ENCODE measurements around the gene ANKMY1. TPM values are rescaled to one million over a fixed set of nuclear protein-coding genes. Genes with fewer than 3 reads are reported as not detected.

The ANKMY1 gene
- total and polyA plus RNA-seq, 2 experiments from 2014 or later = 5.1 to 10.1 TPM

DNA sequence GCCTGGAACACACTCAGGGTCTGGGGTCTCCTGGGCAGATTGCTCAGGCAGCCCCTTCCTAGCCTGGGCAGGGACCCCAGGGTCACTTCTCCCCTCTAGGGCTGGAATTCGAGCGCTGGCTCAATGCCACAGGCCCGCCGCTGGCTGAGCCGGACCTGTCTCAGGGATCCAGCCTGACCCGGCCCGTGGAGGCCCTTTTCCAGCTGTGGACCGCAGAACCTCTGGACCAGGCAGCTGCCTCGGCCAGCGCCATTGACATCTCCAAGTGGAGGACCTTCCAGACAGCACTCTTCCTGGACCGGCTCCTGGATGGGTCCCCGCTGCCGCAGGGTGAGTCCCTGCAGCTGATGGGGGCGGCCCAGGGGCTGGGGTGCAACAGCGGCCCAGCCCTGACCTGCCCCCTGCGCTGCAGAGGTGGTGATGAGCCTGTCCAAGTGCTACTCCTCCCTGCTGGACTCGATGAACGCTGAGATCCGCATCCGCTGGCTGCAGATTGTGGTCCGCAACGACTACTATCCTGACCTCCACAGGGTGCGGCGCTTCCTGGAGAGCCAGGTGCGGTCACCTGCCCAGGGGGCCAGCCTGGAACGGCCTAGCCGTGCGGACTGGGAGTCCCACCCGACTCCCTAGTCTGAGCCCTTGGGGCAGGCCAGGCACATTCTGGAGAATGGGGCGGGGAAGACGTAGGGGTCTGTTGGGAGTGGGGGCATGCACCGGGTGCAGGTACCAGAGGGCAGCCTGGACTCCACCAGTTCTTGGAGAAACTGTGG is 18.8 kb upstream of the ANKMY1 start:
- in situ Hi-C loops (cut with MboI) = no loop called here
- H4K20me1 ChIP-seq (ENCODE audit: insufficient read depth) = no peaks in the 10 kb centered on the region; the same call in 1 of the 2 replicates
- no peaks in the 10 kb centered on the region; the same call in 1 of the 2 replicates for H3K36me3 ChIP-seq (ENCODE audit: low read depth)
- peaks cover 41% of the 10 kb centered on the region for H3K79me2 ChIP-seq (ENCODE audit: insufficient read depth)
- H3K9me3 ChIP-seq (ENCODE audit: low read depth) = no peaks in the 10 kb centered on the region
- no peak overlapping the region for H3K4me3 ChIP-seq
- H3F3A ChIP-seq (ENCODE audit: insufficient read depth) = peaks cover 19% of the 10 kb centered on the region
- no peak overlapping the region for H2AFZ ChIP-seq
- DNase-seq = no peak
- TF ChIP-seq EZH2phosphoT487 (IDR thresholded peaks at IDR 0.05; ENCODE audit: insufficient read depth, low read depth) (no peak), EZH2 (IDR thresholded peaks at IDR 0.05; ENCODE audit: insufficient read depth, poor library complexity, severe bottlenecking) (no peak)
- no peak overlapping the region for H3K9ac ChIP-seq
- peaks cover 10% of the 10 kb centered on the region for H3K4me1 ChIP-seq (ENCODE audit: insufficient read depth)
- H3K27me3 ChIP-seq (replicated peaks; ENCODE audit: insufficient read depth) = no peaks in the 10 kb centered on the region
- H3K4me2 ChIP-seq (ENCODE audit: unreplicated experiment) = no peak overlapping the region
- H3K9me2 ChIP-seq (ENCODE audit: insufficient read depth) = no peaks in the 10 kb centered on the region
- H3K27ac ChIP-seq = no peak overlapping the region
- WGBS, 2 experiments (ENCODE audit: low coverage in 1 of 2, low lambda C conversion rate in 2 of 2, missing lambda C conversion rate in 2 of 2) = 87% methylated on average over 32 of the region's 32 CpGs

DNA sequence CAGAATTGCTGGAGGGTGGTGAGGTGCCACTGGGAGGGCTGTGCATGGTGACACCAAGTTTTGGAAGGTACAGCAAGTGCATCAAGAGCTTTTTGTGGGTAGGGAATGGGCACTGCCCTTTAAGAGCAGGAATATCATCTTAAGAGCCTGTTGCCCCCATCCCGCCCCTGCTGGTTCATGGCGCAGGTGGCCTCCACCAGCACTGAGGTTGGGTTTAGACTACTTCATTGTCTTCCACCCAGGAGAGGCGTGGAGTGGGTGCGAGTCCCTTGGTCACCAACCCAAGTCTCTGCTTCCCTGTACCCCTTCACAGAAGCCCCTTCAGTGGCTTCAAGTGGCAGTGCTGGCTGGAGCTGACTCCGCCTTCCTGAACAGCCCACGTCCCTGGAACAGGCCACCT is 18.2 kb upstream of the ANKMY1 start:
- no peak for DNase-seq
- in situ Hi-C loops (cut with MboI) = no loop called here
- WGBS, 2 experiments (ENCODE audit: low coverage in 1 of 2, low lambda C conversion rate in 2 of 2, missing lambda C conversion rate in 2 of 2) = 81 to 89% methylated on average over 6 of the region's 6 CpGs

DNA sequence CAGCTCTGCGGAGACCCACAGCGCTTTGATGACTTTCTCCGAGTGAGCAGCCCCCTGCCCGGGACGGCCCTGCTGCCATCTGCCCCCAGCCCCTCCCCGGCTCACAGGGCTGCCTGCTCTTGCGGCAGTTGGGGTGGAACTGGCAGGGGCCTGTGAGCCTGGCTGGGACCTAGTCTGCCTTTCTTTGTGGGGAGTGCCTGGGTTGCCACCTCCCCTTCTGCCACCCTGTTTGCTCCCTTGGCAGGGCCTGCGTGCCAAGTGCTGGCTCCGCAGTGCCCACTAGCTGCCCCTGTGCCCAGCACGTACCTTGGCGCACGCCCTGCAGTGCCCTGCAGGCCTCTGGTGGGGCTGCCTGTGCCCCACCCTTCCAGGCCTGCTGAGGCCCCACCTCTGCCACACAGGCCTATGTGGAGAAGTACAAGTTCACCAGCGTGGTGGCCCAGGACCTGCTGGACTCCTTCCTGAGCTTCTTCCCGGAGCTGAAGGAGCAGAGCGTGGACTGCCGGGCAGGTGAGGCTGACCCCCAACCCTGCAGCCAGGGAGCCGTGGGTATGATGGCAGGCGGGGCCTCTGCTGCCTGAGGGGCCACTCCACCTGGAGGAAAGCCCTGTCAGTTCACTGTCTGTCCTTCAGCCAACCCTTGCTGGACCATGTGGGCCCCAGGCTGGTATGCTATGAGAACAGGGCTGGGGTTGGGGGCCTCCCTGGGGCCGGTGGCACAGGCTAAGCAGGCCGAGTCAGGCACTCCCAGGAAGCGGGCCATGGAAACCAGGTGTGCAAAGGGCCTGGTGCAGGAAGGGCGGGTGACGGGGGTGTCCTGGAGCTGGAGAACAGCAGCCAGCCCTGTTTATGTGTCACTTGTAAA is 17.5 kb upstream of the ANKMY1 start:
- Histone ChIP-seq H3K27me3 (replicated peaks; ENCODE audit: insufficient read depth) (no peaks in the 10 kb centered on the region), H3K4me1 (ENCODE audit: insufficient read depth) (peaks cover 8% of the 10 kb centered on the region), H3K27ac (no peak overlapping the region), H3F3A (ENCODE audit: insufficient read depth) (peaks cover 8% of the 10 kb centered on the region; the same call in 1 of the 2 replicates), H3K9ac (no peak overlapping the region), H3K9me2 (ENCODE audit: insufficient read depth) (no peaks in the 10 kb centered on the region), H3K36me3 (ENCODE audit: low read depth) (no peaks in the 10 kb centered on the region; the same call in 1 of the 2 replicates), H2AFZ (no peak overlapping the region), H3K4me3 (no peak overlapping the region), H3K4me2 (ENCODE audit: unreplicated experiment) (no peak overlapping the region), H3K79me2 (ENCODE audit: insufficient read depth) (peaks cover 29% of the 10 kb centered on the region), H4K20me1 (ENCODE audit: insufficient read depth) (no peaks in the 10 kb centered on the region; the same call in 1 of the 2 replicates), H3K9me3 (ENCODE audit: low read depth) (no peaks in the 10 kb centered on the region)
- no peak for DNase-seq
- TF ChIP-seq EZH2 (IDR thresholded peaks at IDR 0.05; ENCODE audit: insufficient read depth, poor library complexity, severe bottlenecking) (no peak), EZH2phosphoT487 (IDR thresholded peaks at IDR 0.05; ENCODE audit: insufficient read depth, low read depth) (no peak)
- 86 to 90% methylated on average over 18 to 21 of the region's 23 CpGs for WGBS, 2 experiments (ENCODE audit: low coverage in 1 of 2, low lambda C conversion rate in 2 of 2, missing lambda C conversion rate in 2 of 2)
- in situ Hi-C loops (cut with MboI) = no loop called here

More for the DNA sequence above, 18.2 kb upstream of the ANKMY1 start:
- Histone ChIP-seq H3K27ac (no peak overlapping the region), H3F3A (ENCODE audit: insufficient read depth) (peaks cover 15% of the 10 kb centered on the region), H3K9me2 (ENCODE audit: insufficient read depth) (no peaks in the 10 kb centered on the region), H3K4me2 (ENCODE audit: unreplicated experiment) (no peak overlapping the region), H3K79me2 (ENCODE audit: insufficient read depth) (peaks cover 36% of the 10 kb centered on the region), H3K27me3 (replicated peaks; ENCODE audit: insufficient read depth) (no peaks in the 10 kb centered on the region), H3K9ac (no peak overlapping the region), H3K36me3 (ENCODE audit: low read depth) (no peaks in the 10 kb centered on the region; the same call in 1 of the 2 replicates), H3K9me3 (ENCODE audit: low read depth) (no peaks in the 10 kb centered on the region), H2AFZ (no peak overlapping the region), H3K4me1 (ENCODE audit: insufficient read depth) (peaks cover 10% of the 10 kb centered on the region), H4K20me1 (ENCODE audit: insufficient read depth) (no peaks in the 10 kb centered on the region; the same call in 1 of the 2 replicates), H3K4me3 (no peak overlapping the region)
- TF ChIP-seq EZH2phosphoT487 (IDR thresholded peaks at IDR 0.05; ENCODE audit: insufficient read depth, low read depth) (no peak), EZH2 (IDR thresholded peaks at IDR 0.05; ENCODE audit: insufficient read depth, poor library complexity, severe bottlenecking) (no peak)

DNA sequence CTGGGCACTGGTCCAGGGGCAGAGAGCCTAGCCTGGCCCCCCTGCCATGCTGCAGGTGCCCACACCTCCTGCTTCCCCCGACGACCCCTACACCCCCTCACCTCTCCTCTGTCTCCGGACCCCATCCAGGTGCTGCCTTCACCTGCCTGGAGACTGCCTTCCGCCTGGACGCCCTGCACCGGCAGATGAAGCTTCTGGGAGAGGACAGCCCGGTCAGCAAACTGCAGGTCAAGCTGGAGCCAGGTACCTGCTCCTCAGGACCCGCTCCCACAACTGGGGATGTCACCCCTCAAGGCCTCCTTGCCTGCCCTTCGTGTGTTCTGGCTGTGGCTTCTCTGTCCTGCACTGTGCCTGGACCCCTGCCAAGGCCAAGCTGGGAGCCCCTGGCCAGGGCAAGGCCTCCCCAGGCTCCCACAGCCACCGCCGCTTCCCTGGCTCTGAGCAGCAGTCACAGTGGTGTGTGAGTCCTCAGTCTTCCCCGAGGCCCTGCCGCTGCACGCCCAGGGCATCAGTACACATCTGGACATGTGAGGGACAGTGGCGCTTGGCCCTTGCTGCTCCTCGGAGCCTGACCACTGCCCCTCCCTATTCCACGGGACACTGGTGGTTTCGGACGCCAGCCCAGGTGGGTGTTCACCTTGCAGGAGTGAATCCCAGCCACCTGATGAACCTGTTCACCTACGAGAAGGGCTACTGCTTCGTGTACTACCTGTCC is 16.8 kb upstream of the ANKMY1 start:
- Histone ChIP-seq H3K9me3 (ENCODE audit: low read depth) (no peaks in the 10 kb centered on the region), H3K4me2 (ENCODE audit: unreplicated experiment) (no peak overlapping the region), H3F3A (ENCODE audit: insufficient read depth) (peaks cover 4% of the 10 kb centered on the region; the same call in 1 of the 2 replicates), H2AFZ (no peak overlapping the region), H3K36me3 (ENCODE audit: low read depth) (no peaks in the 10 kb centered on the region; the same call in 1 of the 2 replicates), H3K9me2 (ENCODE audit: insufficient read depth) (no peaks in the 10 kb centered on the region), H4K20me1 (ENCODE audit: insufficient read depth) (no peaks in the 10 kb centered on the region), H3K27ac (no peak overlapping the region), H3K9ac (no peak overlapping the region), H3K4me1 (ENCODE audit: insufficient read depth) (peaks cover 2% of the 10 kb centered on the region), H3K27me3 (replicated peaks; ENCODE audit: insufficient read depth) (no peaks in the 10 kb centered on the region), H3K79me2 (ENCODE audit: insufficient read depth) (peaks cover 29% of the 10 kb centered on the region), H3K4me3 (no peak overlapping the region)
- WGBS, 2 experiments (ENCODE audit: low coverage in 1 of 2, low lambda C conversion rate in 2 of 2, missing lambda C conversion rate in 2 of 2) = 79 to 80% methylated on average over 19 to 21 of the region's 21 CpGs
- in situ Hi-C loops (cut with MboI) = no loop called here
- no peak for DNase-seq
- TF ChIP-seq EZH2 (IDR thresholded peaks at IDR 0.05; ENCODE audit: insufficient read depth, poor library complexity, severe bottlenecking) (no peak), EZH2phosphoT487 (IDR thresholded peaks at IDR 0.05; ENCODE audit: insufficient read depth, low read depth) (no peak)
